HCT116 (cell line): ENCODE data around the gene PLA1A. TPM values are rescaled to one million over a fixed set of nuclear protein-coding genes. Genes with fewer than 3 reads are reported as not detected.
A peak's percentile ranks its signal among the peaks of the same experiment; 100 is the strongest.

Source experiments
- ATAC-seq: fragments of 200-7000 bp; cut with Tn5 transposase; 2 replicates; pipeline ENCODE4 v1.9.1; 2020; ENCODE audit warnings: mild to moderate bottlenecking, moderate library complexity
- BruUV-seq: library from RNA; stranded (reverse); fragments of 400-500 nt; replicated peaks from 2 replicates; lab custom pipeline; 2021; lab: Mats Ljungman, UMichigan
- CTCF ChIA-PET: fragments of 300-600 bp; sonication (Branson Sonifier 250); formaldehyde crosslinking; loops from one replicate; lab custom pipeline; 2021; ENCODE audit warnings: antibody characterized with exemption; lab: Charles Lee
- POLR2A ChIA-PET: fragments of 300-600, 350-600 bp; sonication (Branson Sonifier 250); formaldehyde crosslinking; loops from one replicate; lab custom pipeline; 2021; ENCODE audit warnings: antibody characterized with exemption; lab: Charles Lee
- RAD21 ChIA-PET, 2 experiments: fragments of 300-600 bp; sonication (Branson Sonifier 250); formaldehyde crosslinking; loops; one replicate each; lab custom pipeline; 2023; ENCODE audit warnings: low total read pairs in 2 of 2; ENCODE audit not compliant: uncharacterized antibody in 2 of 2, unreplicated experiment in 2 of 2, low non-redundant PET in 1 of 2; lab: Charles Lee
- DNase-seq: peaks from one replicate; pipeline ENCODE4 v3.0.0-alpha.2; 2010; ENCODE audit warnings: low read depth, low spot score
- H2AFZ ChIP-seq: fragments of 200-600 bp; shearing (Covaris generic), sonication (generic); 2 replicates; pipeline ENCODE4 v1.6.1; 2017; ENCODE audit warnings: low read depth, mixed run types, mixed read lengths, antibody characterized with exemption, low read length; ENCODE audit not compliant: poor library complexity, severe bottlenecking
- H3K27ac ChIP-seq: 2 replicates; pipeline ENCODE4 v1.5.1; 2012; ENCODE audit warnings: low read depth, low read length
- H3K27me3 ChIP-seq: fragments of 200-600 bp; sonication (generic); 2 replicates; pipeline ENCODE4 v1.6.1; 2016; ENCODE audit warnings: mixed run types, low read length, mixed read lengths; ENCODE audit not compliant: insufficient read depth
- H3K36me3 ChIP-seq, 2 experiments: fragments of 200-500 bp in 1 of 2; fragments of 200-600 bp in 1 of 2; sonication (Bioruptor generic) in 1 of 2; sonication (generic) in 1 of 2; 2 replicates each; pipeline versions ENCODE4 v1.5.1 to v1.6.1; 2014 to 2016; ENCODE audit warnings: low read length in 2 of 2, inconsistent platforms in 1 of 2, mixed read lengths in 1 of 2, mixed run types in 1 of 2; ENCODE audit not compliant: insufficient read depth in 2 of 2, control insufficient read depth in 1 of 2
- H3K4me1 ChIP-seq, 2 experiments: fragments of 200-600 bp in 1 of 2; sonication (generic) in 1 of 2; 2 replicates each; pipeline versions ENCODE4 v1.5.1 to v1.6.1; 2012 to 2017; ENCODE audit warnings: low read length in 2 of 2, inconsistent platforms in 1 of 2, mild to moderate bottlenecking in 1 of 2, mixed read lengths in 1 of 2, mixed run types in 1 of 2, moderate library complexity in 1 of 2; ENCODE audit not compliant: insufficient read depth in 2 of 2, control insufficient read depth in 1 of 2
- H3K4me2 ChIP-seq: fragments of 200-600 bp; sonication (generic); 2 replicates; pipeline ENCODE4 v1.6.1; 2017; ENCODE audit warnings: mixed run types, low read length, mixed read lengths
- H3K4me3 ChIP-seq, 2 experiments: fragments of 200-600 bp in 1 of 2; sonication (generic) in 1 of 2; replicated peaks in 1 of 2; 2 replicates each; pipeline ENCODE4 v1.5.1; 2011 to 2016; ENCODE audit warnings: low read length in 2 of 2, control low read depth in 1 of 2, low read depth in 1 of 2, mild to moderate bottlenecking in 1 of 2, mixed read lengths in 1 of 2, mixed run types in 1 of 2
- H3K79me2 ChIP-seq: fragments of 200-600 bp; sonication (generic); 2 replicates; pipeline ENCODE4 v1.6.1; 2017; ENCODE audit warnings: mild to moderate bottlenecking, mixed run types, low read length, moderate library complexity, mixed read lengths; ENCODE audit not compliant: insufficient read depth
- H3K9ac ChIP-seq: fragments of 200-600 bp; sonication (generic); 2 replicates; pipeline ENCODE4 v1.6.1; 2016; ENCODE audit warnings: low read length, mixed read lengths
- H3K9me2 ChIP-seq: fragments of 200-600 bp; sonication (generic), shearing (Covaris generic); 2 replicates; pipeline ENCODE4 v1.6.1; 2017; ENCODE audit warnings: mixed run types, mild to moderate bottlenecking, moderate library complexity; ENCODE audit not compliant: insufficient read depth
- H3K9me3 ChIP-seq, 2 experiments: fragments of 200-500 bp in 1 of 2; fragments of 200-600 bp in 1 of 2; sonication (Bioruptor generic) in 1 of 2; sonication (generic) in 1 of 2; 2 replicates each; pipeline ENCODE4 v1.6.1; 2014 to 2017; ENCODE audit warnings: low read length in 2 of 2, mixed read lengths in 2 of 2, inconsistent platforms in 1 of 2, low read depth in 1 of 2, mild to moderate bottlenecking in 1 of 2, mixed run types in 1 of 2, moderate library complexity in 1 of 2; ENCODE audit not compliant: control insufficient read depth in 1 of 2, insufficient read depth in 1 of 2
- H4K20me1 ChIP-seq: fragments of 200-600 bp; sonication (generic), shearing (Covaris generic); 2 replicates; pipeline ENCODE4 v1.6.1; 2017; ENCODE audit warnings: mixed run types, mild to moderate bottlenecking, moderate library complexity; ENCODE audit not compliant: insufficient read depth
- CBX3 ChIP-seq: IDR thresholded peaks from 2 replicates; pipeline ENCODE4 v1.6.1; 2012; ENCODE audit warnings: low read depth
- EZH2phosphoT487 ChIP-seq: fragments of 200-600 bp; IDR thresholded peaks from 2 replicates; pipeline ENCODE4 v1.6.1; 2018; ENCODE audit warnings: antibody characterized with exemption, borderline replicate concordance
- SRF ChIP-seq: IDR thresholded peaks from 2 replicates; pipeline ENCODE4 v1.6.1; 2012; ENCODE audit warnings: low read depth
- YY1 ChIP-seq: IDR thresholded peaks from 2 replicates; pipeline ENCODE4 v1.6.1; 2011; ENCODE audit warnings: low read length, low read depth, moderate library complexity, mild to moderate bottlenecking; ENCODE audit not compliant: insufficient replicate concordance; ENCODE audit errors: extremely low read depth
- intact Hi-C: fragments of 100-400 bp; cut with micrococcal nuclease; formaldehyde crosslinking; loops from 2 replicates; pipeline ENCODE4 v1.10.0; 2022
- total RNA-seq: library from RNA; stranded (reverse); gene quantifications from one replicate; pipeline ENCODE4 v1.2.1, GENCODE V29; 2021; ENCODE audit not compliant: unreplicated experiment
- TF ChIP-seq, protein P1 (sequence below): IDR thresholded peaks from 2 replicates; pipeline ENCODE4 v1.6.1; 2012; ENCODE audit warnings: low read depth

The PLA1A gene
- total RNA-seq, 1 experiment from 2014 or later: not detected

DNA sequence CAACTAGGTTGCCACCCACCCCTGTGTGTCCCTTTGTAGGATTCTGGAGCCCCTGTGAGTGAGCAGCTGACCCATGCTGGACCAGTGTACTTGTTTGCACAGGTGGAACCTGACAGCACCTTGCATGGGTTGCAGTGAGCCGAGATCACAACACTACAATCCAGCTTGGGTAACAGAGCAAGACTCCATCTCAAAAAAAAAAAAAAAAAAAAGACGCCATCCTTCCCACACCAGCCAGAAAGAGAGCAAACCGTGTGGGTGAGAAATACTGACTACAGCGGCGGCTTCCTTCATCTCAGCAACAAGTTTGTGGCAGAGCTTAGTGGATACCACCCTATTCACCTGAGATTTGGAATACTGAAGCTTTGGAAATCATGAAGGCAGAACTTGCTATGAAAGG lies 37.5 kb upstream of the PLA1A start:
- ChIA-PET POLR2A (no interaction called here), CTCF (interaction anchor here (0.7 to 1.6 kb wide), 3 partner anchors 9 to 676 kb away, joined by 3 to 5 read pairs (median 3); no protein-coding TSS in a partner anchor), RAD21 (no interaction called here)
- intact Hi-C loops: no loop called here
- ATAC-seq (no peak), DNase-seq (no peak)
- Histone ChIP-seq H3K36me3 (no peaks in the 10 kb centered on the region), H3K27ac (no peak overlapping the region), H3K9me3 (no peaks in the 10 kb centered on the region), H3K4me3 (no peak overlapping the region), H2AFZ (no peak overlapping the region), H4K20me1 (no peaks in the 10 kb centered on the region), H3K79me2 (no peaks in the 10 kb centered on the region), H3K4me1 (peaks cover 0 to 5% of the 10 kb centered on the region in 2 experiments; a peak in 1 of 4 replicates), H3K4me2 (0 out of 2 replicates have a peak overlapping the region, but pooled peaks have one; percentile 51), H3K9ac (no peak overlapping the region), H3K9me2 (no peaks in the 10 kb centered on the region), H3K27me3 (no peaks in the 10 kb centered on the region)
- TF ChIP-seq EZH2phosphoT487 (no peak), CBX3 (no peak), YY1 (no peak), SRF (no peak)
- TF ChIP-seq, protein P1, sequence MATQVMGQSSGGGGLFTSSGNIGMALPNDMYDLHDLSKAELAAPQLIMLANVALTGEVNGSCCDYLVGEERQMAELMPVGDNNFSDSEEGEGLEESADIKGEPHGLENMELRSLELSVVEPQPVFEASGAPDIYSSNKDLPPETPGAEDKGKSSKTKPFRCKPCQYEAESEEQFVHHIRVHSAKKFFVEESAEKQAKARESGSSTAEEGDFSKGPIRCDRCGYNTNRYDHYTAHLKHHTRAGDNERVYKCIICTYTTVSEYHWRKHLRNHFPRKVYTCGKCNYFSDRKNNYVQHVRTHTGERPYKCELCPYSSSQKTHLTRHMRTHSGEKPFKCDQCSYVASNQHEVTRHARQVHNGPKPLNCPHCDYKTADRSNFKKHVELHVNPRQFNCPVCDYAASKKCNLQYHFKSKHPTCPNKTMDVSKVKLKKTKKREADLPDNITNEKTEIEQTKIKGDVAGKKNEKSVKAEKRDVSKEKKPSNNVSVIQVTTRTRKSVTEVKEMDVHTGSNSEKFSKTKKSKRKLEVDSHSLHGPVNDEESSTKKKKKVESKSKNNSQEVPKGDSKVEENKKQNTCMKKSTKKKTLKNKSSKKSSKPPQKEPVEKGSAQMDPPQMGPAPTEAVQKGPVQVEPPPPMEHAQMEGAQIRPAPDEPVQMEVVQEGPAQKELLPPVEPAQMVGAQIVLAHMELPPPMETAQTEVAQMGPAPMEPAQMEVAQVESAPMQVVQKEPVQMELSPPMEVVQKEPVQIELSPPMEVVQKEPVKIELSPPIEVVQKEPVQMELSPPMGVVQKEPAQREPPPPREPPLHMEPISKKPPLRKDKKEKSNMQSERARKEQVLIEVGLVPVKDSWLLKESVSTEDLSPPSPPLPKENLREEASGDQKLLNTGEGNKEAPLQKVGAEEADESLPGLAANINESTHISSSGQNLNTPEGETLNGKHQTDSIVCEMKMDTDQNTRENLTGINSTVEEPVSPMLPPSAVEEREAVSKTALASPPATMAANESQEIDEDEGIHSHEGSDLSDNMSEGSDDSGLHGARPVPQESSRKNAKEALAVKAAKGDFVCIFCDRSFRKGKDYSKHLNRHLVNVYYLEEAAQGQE: no peak
- no TSS peak for BruUV-seq
